Gastrocnemius medialis (tissue), 4 donors: ENCODE results near the gene MIGA1.

Source experiments
- CTCF ChIP-seq, 5 experiments: fragments of 450-650 bp in 3 of 5; fragments of 200-600 bp in 2 of 5; sonication (generic) in 2 of 5; IDR thresholded peaks in 4 of 5; conservative IDR thresholded peaks in 1 of 5; 1 replicate in 4 of 5; 2 replicates in 1 of 5; pipeline ENCODE4 v1.5.1; 2016 to 2019; ENCODE audit warnings: antibody characterized with exemption in 5 of 5, mild to moderate bottlenecking in 3 of 5, moderate library complexity in 3 of 5
- POLR2A ChIP-seq, 2 donors: fragments of 450-650 bp; IDR thresholded peaks; one replicate each; pipeline ENCODE4 v1.6.1; 2017; ENCODE audit warnings: antibody characterized with exemption in 2 of 2, mild to moderate bottlenecking in 2 of 2, moderate library complexity in 2 of 2

GRCh38 chr1:77905603-77906002, 126.2 kb downstream of the MIGA1 start:
- TF ChIP-seq POLR2A (IDR thresholded peaks at IDR 0.05) (no peak), CTCF (IDR thresholded peaks at IDR 0.05 in 4 of 5, conservative IDR thresholded peaks at IDR 0.05 in 1 of 5) (no peak)
